ENCODE results near the gene PSAP. TPM values are rescaled to one million over a fixed set of nuclear protein-coding genes. Genes with fewer than 3 reads are reported as not detected.
A peak's percentile ranks its signal among the peaks of the same experiment; 100 is the strongest.

PSAP gene
- polyA plus RNA-seq, 2 of the 4 experiments (the other 2 are of a cell fraction): 690 to 1,519 TPM

DNA sequence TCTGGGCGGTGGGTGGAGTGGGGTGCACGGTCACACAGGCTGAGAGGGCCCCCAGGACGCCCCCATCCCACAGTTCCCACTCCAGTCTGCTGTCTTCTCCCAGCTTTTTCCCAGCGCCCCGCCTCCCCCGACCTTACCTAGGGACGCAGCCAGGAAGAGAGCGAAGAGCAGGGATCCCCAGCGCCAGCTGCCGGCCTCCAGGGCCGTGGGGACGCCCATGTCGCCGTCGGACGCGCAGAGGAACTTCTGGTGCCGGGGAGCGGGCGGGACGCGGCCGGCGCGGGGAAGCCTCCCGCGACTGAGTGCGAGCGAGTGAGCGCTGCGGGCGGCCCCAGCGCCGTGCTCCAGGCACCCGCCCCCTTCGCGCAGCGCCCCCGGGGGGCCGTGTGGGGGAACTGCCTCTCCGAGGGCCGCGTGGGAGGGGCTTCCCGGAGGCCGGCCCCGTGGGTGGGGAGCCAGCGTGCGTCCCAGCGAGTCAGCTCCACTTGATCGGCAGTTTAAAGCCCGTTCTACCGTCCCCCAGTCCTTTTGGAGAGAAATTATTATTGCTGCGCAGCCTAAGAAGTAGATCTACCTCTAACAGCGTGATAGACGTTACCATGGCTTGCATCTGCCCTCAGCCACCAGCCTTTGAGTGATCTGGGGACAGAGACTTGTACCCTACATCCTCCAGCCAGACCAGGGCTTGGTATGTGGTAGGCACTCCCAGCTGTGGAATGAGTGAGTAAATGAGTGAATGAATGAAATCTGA lies 77.7 kb downstream of the PSAP start, which contains the start of gene VSIR:
Gene VSIR (minus strand): TSS at position 300 of the 751 bp plus-strand sequence. CDS start 81 bp downstream, at position 219.
- peak in 1 of 2 experiments; percentile 51; a peak in 1 of 5 replicates for TF ChIP-seq JUN (IDR thresholded peaks at IDR 0.05)
- TF ChIP-seq, protein P1, sequence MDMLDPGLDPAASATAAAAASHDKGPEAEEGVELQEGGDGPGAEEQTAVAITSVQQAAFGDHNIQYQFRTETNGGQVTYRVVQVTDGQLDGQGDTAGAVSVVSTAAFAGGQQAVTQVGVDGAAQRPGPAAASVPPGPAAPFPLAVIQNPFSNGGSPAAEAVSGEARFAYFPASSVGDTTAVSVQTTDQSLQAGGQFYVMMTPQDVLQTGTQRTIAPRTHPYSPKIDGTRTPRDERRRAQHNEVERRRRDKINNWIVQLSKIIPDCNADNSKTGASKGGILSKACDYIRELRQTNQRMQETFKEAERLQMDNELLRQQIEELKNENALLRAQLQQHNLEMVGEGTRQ (IDR thresholded peaks at IDR 0.05): no peak
- no peak for TF ChIP-seq HOXB13 (CRISPR knock-in tag; IDR thresholded peaks at IDR 0.05; ENCODE audit: low read depth)
- no peak for TF ChIP-seq CBX2 (IDR thresholded peaks at IDR 0.05; ENCODE audit: borderline replicate concordance, low read depth)
- TF ChIP-seq, protein P2, sequence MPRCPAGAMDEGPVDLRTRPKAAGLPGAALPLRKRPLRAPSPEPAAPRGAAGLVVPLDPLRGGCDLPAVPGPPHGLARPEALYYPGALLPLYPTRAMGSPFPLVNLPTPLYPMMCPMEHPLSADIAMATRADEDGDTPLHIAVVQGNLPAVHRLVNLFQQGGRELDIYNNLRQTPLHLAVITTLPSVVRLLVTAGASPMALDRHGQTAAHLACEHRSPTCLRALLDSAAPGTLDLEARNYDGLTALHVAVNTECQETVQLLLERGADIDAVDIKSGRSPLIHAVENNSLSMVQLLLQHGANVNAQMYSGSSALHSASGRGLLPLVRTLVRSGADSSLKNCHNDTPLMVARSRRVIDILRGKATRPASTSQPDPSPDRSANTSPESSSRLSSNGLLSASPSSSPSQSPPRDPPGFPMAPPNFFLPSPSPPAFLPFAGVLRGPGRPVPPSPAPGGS (IDR thresholded peaks at IDR 0.05): no peak
- no peak for TF ChIP-seq FOSB (CRISPR knock-in tag; IDR thresholded peaks at IDR 0.05)
- TF ChIP-seq, protein P3, sequence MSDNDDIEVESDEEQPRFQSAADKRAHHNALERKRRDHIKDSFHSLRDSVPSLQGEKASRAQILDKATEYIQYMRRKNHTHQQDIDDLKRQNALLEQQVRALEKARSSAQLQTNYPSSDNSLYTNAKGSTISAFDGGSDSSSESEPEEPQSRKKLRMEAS (IDR thresholded peaks at IDR 0.05): peak; percentile 37
- peak; percentile 48; the same call in 1 of the 2 replicates for TF ChIP-seq HOXB5 (CRISPR knock-in tag; IDR thresholded peaks at IDR 0.05)
- TF ChIP-seq POLR2A (IDR thresholded peaks at IDR 0.05; ENCODE audit: low read length): peak; percentile 48; the same call in 1 of the 2 replicates
- TF ChIP-seq, protein P4, sequence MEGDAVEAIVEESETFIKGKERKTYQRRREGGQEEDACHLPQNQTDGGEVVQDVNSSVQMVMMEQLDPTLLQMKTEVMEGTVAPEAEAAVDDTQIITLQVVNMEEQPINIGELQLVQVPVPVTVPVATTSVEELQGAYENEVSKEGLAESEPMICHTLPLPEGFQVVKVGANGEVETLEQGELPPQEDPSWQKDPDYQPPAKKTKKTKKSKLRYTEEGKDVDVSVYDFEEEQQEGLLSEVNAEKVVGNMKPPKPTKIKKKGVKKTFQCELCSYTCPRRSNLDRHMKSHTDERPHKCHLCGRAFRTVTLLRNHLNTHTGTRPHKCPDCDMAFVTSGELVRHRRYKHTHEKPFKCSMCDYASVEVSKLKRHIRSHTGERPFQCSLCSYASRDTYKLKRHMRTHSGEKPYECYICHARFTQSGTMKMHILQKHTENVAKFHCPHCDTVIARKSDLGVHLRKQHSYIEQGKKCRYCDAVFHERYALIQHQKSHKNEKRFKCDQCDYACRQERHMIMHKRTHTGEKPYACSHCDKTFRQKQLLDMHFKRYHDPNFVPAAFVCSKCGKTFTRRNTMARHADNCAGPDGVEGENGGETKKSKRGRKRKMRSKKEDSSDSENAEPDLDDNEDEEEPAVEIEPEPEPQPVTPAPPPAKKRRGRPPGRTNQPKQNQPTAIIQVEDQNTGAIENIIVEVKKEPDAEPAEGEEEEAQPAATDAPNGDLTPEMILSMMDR (IDR thresholded peaks at IDR 0.05): peak; percentile 93
- TF ChIP-seq RAD21 (conservative IDR thresholded peaks at IDR 0.05 in 1 of 2, IDR thresholded peaks at IDR 0.05 in 1 of 2): peak; percentile 50 to 74; a peak in 4 of 5 replicates
- no peak for TF ChIP-seq FOSL2 (IDR thresholded peaks at IDR 0.05)
- TF ChIP-seq FOSL2 (CRISPR knock-in tag; IDR thresholded peaks at IDR 0.05): 0 out of 2 replicates have a peak, but pooled peaks have one; percentile 6
- 0 out of 2 replicates have a peak, but pooled peaks have one; percentile 10 for TF ChIP-seq GATA3 (IDR thresholded peaks at IDR 0.05; ENCODE audit: borderline replicate concordance)
- TF ChIP-seq MYC (IDR thresholded peaks at IDR 0.05; ENCODE audit: borderline replicate concordance, low read length): peak; percentile 75; the same call in 1 of the 2 replicates
- peak; percentile 74 for TF ChIP-seq PHF8 (IDR thresholded peaks at IDR 0.05; ENCODE audit: borderline replicate concordance, low read depth)
- TF ChIP-seq MAZ (IDR thresholded peaks at IDR 0.05; ENCODE audit: borderline replicate concordance, low read depth, low read length): 0 out of 2 replicates have a peak, but pooled peaks have one; percentile 72
- TF ChIP-seq SMC3 (IDR thresholded peaks at IDR 0.05): peak; percentile 82
- H3K9me3 ChIP-seq: no peaks in the 10 kb centered on the region
- FAIRE-seq: no peak
- peak; percentile 85 to 91 for ATAC-seq
- POLR2A ChIA-PET: interaction anchor here (0.6 to 2.4 kb wide), 11 partner anchors 9 to 377 kb away, joined by 3 to 10 read pairs (median 4); partner anchors contain the start of genes CDH23 and PSAP
- CTCF ChIA-PET: interaction anchor here (0.6 to 4.9 kb wide), 59 partner anchors 8 to 941 kb away, joined by 3 to 42 read pairs (median 4); partner anchors contain the start of genes C10orf105, CDH23 and SLC29A3
- H3K4me2 ChIP-seq: peak within 1 kb of the TSS; percentile 95
- peak within 1 kb of the TSS; percentile 79 to 98 for H3K27ac ChIP-seq
- peak within 1 kb of the TSS; percentile 64 for H3K4me3 ChIP-seq
- WGBS (ENCODE audit: missing lambda C conversion rate): 4% methylated on average over 32 of the region's 55 CpGs
- peaks cover 49% of the 10 kb centered on the region for H3K4me1 ChIP-seq
- DNase-seq (ENCODE audit: low read depth in 1 of 2, low spot score in 1 of 2): peak; percentile 81 to 82

GRCh38 chr10:71772832-71773220 lies 78.2 kb downstream of the PSAP start:
- ChIA-PET CTCF (interaction anchor here (0.6 to 4.9 kb wide), 47 partner anchors 8 to 940 kb away, joined by 3 to 42 read pairs (median 6); partner anchors contain the start of genes C10orf105, CDH23 and SLC29A3), POLR2A (interaction anchor here (0.6 to 2.4 kb wide), 7 partner anchors 9 to 376 kb away, joined by 3 to 10 read pairs (median 5); partner anchors contain the start of genes CDH23 and PSAP)
- Histone ChIP-seq H3K4me3 (peak overlapping the region; percentile 64), H3K4me2 (peak overlapping the region; percentile 95), H3K9me3 (no peaks in the 10 kb centered on the region), H3K27ac (peak overlapping the region; percentile 79 to 98), H3K4me1 (peaks cover 55% of the 10 kb centered on the region)
- DNase-seq (ENCODE audit: low read depth in 1 of 2, low spot score in 1 of 2): no peak
- WGBS (ENCODE audit: missing lambda C conversion rate): 36% methylated on average over 4 of the region's 4 CpGs
- peak; percentile 39 to 46 for ATAC-seq
- no peak for FAIRE-seq
- no peak for TF ChIP-seq KDM1A (IDR thresholded peaks at IDR 0.05; ENCODE audit: low read depth)
- TF ChIP-seq, protein P5, sequence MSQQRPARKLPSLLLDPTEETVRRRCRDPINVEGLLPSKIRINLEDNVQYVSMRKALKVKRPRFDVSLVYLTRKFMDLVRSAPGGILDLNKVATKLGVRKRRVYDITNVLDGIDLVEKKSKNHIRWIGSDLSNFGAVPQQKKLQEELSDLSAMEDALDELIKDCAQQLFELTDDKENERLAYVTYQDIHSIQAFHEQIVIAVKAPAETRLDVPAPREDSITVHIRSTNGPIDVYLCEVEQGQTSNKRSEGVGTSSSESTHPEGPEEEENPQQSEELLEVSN (IDR thresholded peaks at IDR 0.05; ENCODE audit: borderline replicate concordance, low read depth): no peak
- no peak for TF ChIP-seq JUN (IDR thresholded peaks at IDR 0.05)
- no peak for TF ChIP-seq RAD21 (conservative IDR thresholded peaks at IDR 0.05 in 1 of 2, IDR thresholded peaks at IDR 0.05 in 1 of 2)
- TF ChIP-seq NPAS2 (CRISPR knock-in tag; IDR thresholded peaks at IDR 0.05; ENCODE audit: borderline replicate concordance): no peak
- TF ChIP-seq, protein P6, sequence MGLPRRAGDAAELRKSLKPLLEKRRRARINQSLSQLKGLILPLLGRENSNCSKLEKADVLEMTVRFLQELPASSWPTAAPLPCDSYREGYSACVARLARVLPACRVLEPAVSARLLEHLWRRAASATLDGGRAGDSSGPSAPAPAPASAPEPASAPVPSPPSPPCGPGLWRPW (IDR thresholded peaks at IDR 0.05): no peak
- TF ChIP-seq REST (IDR thresholded peaks at IDR 0.05): no peak
- no peak for TF ChIP-seq KDM5A (IDR thresholded peaks at IDR 0.05)
- no peak for TF ChIP-seq NFE2L2 (conservative IDR thresholded peaks at IDR 0.05; ENCODE audit: low read length)
- no peak for TF ChIP-seq POLR2AphosphoS2 (conservative IDR thresholded peaks at IDR 0.05; ENCODE audit: low read length)
- TF ChIP-seq CBX8 (IDR thresholded peaks at IDR 0.05): no peak
